Stomach (tissue), 19 donors: Measurements from ENCODE around the gene GRID2IP. TPM values are rescaled to one million over a fixed set of nuclear protein-coding genes. Genes with fewer than 3 reads are reported as not detected.

Experiments
- DNase-seq, 2 donors: peaks; one replicate each; pipeline versions ENCODE4 v3.0.0 to v3.0.0-alpha.2; 2013 to 2019
- H3K27ac ChIP-seq, 5 donors: fragments of 200-600 bp in 4 of 5; sonication (generic) in 4 of 5; one replicate each; pipeline ENCODE4 v1.5.1; 2013 to 2019; ENCODE audit warnings: mild to moderate bottlenecking in 1 of 5, moderate library complexity in 1 of 5
- H3K27me3 ChIP-seq, 3 donors: fragments of 200-600 bp; sonication (generic); one replicate each; pipeline ENCODE4 v1.5.1; 2017 to 2019; ENCODE audit warnings: mixed run types in 1 of 3
- H3K36me3 ChIP-seq, 4 donors: fragments of 200-600 bp; sonication (generic); 1 replicate in 3 of 4; 2 replicates in 1 of 4; pipeline ENCODE4 v1.5.1; 2016 to 2019
- H3K4me1 ChIP-seq, 4 donors: fragments of 200-600 bp; sonication (generic); one replicate each; pipeline ENCODE4 v1.5.1; 2016 to 2019
- H3K4me3 ChIP-seq, 4 donors: fragments of 200-600 bp; sonication (generic) in 3 of 4; one replicate each; pipeline ENCODE4 v1.5.1; 2016 to 2019; ENCODE audit warnings: mild to moderate bottlenecking in 1 of 4
- H3K9me3 ChIP-seq, 4 donors: fragments of 200-600 bp; sonication (generic); one replicate each; pipeline ENCODE4 v1.5.1; 2016 to 2019
- EP300 ChIP-seq: sonication (generic); formaldehyde crosslinking; IDR thresholded peaks from one replicate; pipeline ENCODE4 v1.6.1; 2017; ENCODE audit warnings: antibody characterized with exemption
- POLR2A ChIP-seq, 4 donors: fragments of 450-650 bp; IDR thresholded peaks; one replicate each; pipeline ENCODE4 v1.6.1; 2016; ENCODE audit warnings: antibody characterized with exemption in 4 of 4, control low read depth in 2 of 4, mild to moderate bottlenecking in 1 of 4, moderate library complexity in 1 of 4
- POLR2AphosphoS5 ChIP-seq, 3 donors: sonication (generic); formaldehyde crosslinking; IDR thresholded peaks; one replicate each; pipeline ENCODE4 v1.6.1; 2016; ENCODE audit warnings: antibody characterized with exemption in 3 of 3
- WGBS, 5 donors: extraction: QIAGEN DNeasy Blood & Tissue Kit in 3 of 5; methylation state at CpG; one replicate each; pipeline versions ENCODE4 v1.1.5 to v1.1.7; 2013 to 2018; 5-methylcytosine and 5-hydroxymethylcytosine counted together
- intact Hi-C: fragments of 100-400 bp; cut with DNase I; formaldehyde crosslinking; loops from one replicate; pipeline ENCODE4 v1.15.1; 2023; ENCODE audit warnings: low total_unique reads
- long read RNA-seq, 10 donors: transcript quantifications; one replicate each; lab custom pipeline, GENCODE V29; 2026
- polyA plus RNA-seq, 3 donors: library from polyadenylated mRNA; stranded (reverse); fragments of 200-250 nt; gene quantifications; one replicate each; pipeline ENCODE4 v1.2.3, GENCODE V29; 2013
- total RNA-seq, 5 donors: library from RNA; depleted of rRNA; stranded (reverse); fragments of >200 nt; gene quantifications; one replicate each; pipeline versions ENCODE4 v1.1.0 to v1.2.3, GENCODE V29; 2014 to 2016
- TF ChIP-seq, protein P1 (sequence below), 7 experiments: fragments of 450-650 bp in 4 of 7; fragments of 200-600 bp in 3 of 7; sonication (generic) in 3 of 7; IDR thresholded peaks; one replicate each; pipeline ENCODE4 v1.5.1; 2016 to 2019; ENCODE audit warnings: antibody characterized with exemption in 7 of 7, control low read depth in 2 of 7, mild to moderate bottlenecking in 1 of 7
- donor health status: healthy with polysubstance abuse.
- donor health status: Bipolar disorder and iron deficiency.
- donor health status: healthy.

The GRID2IP gene
- total RNA-seq (under 1 TPM in 1 of 5 donors, not detected in 4; 0.37 TPM), polyA plus RNA-seq (under 1 TPM in 2 of 3 donors, not detected in 1; 0.23 to 0.25 TPM)
- long read RNA-seq, donor 1: 0 reads
- long read RNA-seq, donor 2: 0 reads
- long read RNA-seq, donor 3: 0 reads
- long read RNA-seq, donor 4: 0 reads
- long read RNA-seq, donor 5, partial matches to known transcripts: 52 of 57 reads
- long read RNA-seq, donor 5, other reads (novel, unspliced or antisense): 5 of 57 reads
- long read RNA-seq, donor 6: 0 reads
- long read RNA-seq, donor 7: 0 reads
- long read RNA-seq, donor 8: 0 reads
- long read RNA-seq, donor 9: 0 reads
- long read RNA-seq, donor 10, partial matches to known transcripts: 25 of 25 reads
- long read RNA-seq, donor 10, other reads (novel, unspliced or antisense): 0 of 25 reads

DNA sequence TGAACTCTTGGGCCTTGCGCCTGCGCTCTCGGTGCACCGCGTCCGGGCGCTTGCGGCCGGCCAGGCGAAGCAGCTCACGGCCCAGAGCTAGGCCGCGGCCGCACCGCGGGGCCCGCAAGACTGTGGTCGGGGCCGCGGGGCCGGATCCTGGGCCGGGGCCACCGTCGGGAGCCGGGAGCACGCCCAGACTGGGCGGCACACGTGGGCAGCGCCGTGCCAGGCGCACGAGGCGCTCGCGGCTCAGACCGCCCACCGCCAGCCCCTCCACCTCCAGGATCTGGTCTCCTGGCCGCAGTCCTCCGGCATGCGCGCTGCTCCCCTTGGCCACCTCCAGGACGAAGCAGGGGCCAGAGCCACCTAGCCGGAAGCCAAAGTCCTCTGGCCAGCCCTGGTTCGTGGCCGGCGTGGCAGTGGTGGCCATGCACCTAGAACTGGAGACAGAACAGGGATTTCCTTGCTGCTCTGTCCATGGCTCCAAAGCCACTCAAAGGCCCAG lies at the start of gene GRID2IP:
Gene GRID2IP (minus strand): TSS at position 446 of the 496 bp plus-strand sequence. CDS start 25 bp downstream, at position 421.
- WGBS, 5 donors: 60 to 77% (median 76%) methylated on average over 8 to 46 of the region's 46 CpGs
- intact Hi-C loops: no loop called here

DNA sequence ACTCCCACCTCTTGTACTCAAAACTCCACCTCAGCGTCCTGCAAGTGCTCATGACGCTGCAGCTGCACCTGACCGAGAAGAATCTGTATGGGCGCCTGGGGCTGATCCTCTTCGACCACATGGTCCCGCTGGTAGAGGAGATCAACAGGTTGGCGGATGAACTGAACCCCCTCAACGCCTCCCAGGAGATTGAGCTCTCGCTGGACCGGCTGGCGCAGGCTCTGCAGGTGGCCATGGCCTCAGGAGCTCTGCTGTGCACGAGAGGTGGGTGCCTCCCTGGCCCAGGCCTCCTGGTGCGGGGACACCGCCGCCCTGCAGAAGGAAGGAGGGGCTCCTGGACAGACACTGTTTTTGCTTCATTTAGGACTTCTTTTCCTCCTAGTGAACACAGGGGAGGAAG lies 48.8 kb upstream of the GRID2IP start:
- Histone ChIP-seq H3K27ac (no peak overlapping the region), H3K36me3 (peaks cover 63 to 100% (median 99%) of the 10 kb centered on the region in 4 donors), H3K4me1 (peaks cover 0 to 5% (median 0%) of the 10 kb centered on the region in 4 donors), H3K9me3 (no peaks in the 10 kb centered on the region), H3K27me3 (no peaks in the 10 kb centered on the region), H3K4me3 (no peak overlapping the region)
- WGBS, 5 donors: 87 to 96% (median 92%) methylated on average over 14 to 15 of the region's 15 CpGs
- TF ChIP-seq POLR2A (IDR thresholded peaks at IDR 0.05) (no peak), EP300 (no peak), POLR2AphosphoS5 (IDR thresholded peaks at IDR 0.05) (no peak)
- TF ChIP-seq, protein P1, sequence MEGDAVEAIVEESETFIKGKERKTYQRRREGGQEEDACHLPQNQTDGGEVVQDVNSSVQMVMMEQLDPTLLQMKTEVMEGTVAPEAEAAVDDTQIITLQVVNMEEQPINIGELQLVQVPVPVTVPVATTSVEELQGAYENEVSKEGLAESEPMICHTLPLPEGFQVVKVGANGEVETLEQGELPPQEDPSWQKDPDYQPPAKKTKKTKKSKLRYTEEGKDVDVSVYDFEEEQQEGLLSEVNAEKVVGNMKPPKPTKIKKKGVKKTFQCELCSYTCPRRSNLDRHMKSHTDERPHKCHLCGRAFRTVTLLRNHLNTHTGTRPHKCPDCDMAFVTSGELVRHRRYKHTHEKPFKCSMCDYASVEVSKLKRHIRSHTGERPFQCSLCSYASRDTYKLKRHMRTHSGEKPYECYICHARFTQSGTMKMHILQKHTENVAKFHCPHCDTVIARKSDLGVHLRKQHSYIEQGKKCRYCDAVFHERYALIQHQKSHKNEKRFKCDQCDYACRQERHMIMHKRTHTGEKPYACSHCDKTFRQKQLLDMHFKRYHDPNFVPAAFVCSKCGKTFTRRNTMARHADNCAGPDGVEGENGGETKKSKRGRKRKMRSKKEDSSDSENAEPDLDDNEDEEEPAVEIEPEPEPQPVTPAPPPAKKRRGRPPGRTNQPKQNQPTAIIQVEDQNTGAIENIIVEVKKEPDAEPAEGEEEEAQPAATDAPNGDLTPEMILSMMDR (IDR thresholded peaks at IDR 0.05): no peak
- intact Hi-C loops: no loop called here
- DNase-seq: no peak

More for the DNA sequence above, at the start of gene GRID2IP:
- Histone ChIP-seq H3K27ac (no peak within 1 kb of the TSS), H3K4me3 (no peak within 1 kb of the TSS), H3K36me3 (no peaks in the 10 kb centered on the region), H3K4me1 (no peaks in the 10 kb centered on the region), H3K27me3 (peaks cover 0 to 5% (median 0%) of the 10 kb centered on the region in 3 donors), H3K9me3 (no peaks in the 10 kb centered on the region)
- TF ChIP-seq POLR2AphosphoS5 (IDR thresholded peaks at IDR 0.05) (no peak), POLR2A (IDR thresholded peaks at IDR 0.05) (no peak)
- TF ChIP-seq, protein P1 (IDR thresholded peaks at IDR 0.05): no peak
- DNase-seq: no peak

DNA sequence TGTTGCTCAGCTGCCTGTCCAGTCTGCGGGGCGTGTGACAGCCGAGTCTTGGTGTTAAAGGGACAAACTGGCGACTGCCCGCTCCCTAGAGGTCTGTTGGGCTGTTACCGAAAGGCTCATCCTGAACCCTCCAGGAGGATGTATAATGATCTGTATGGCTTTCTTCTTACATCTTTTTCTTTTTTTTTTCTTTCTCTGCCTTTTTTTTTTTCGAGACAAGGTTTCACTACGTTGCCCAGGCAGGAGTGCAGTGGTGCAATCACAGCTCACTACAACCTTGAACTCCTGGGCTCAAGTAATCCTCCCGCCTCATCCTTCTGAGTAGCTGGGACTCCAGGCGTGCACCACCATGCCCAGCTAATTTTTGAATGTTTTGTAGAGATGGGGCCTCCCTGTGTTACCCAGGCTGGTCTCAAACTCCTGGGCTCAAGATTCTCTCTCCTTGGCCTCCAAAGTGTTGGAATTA lies 39.4 kb upstream of the GRID2IP start:
- WGBS, 5 donors: 4 to 16% (median 5%) methylated on average over 7 to 10 of the region's 10 CpGs
- Histone ChIP-seq H3K36me3 (peaks cover 24 to 76% (median 75%) of the 10 kb centered on the region in 4 donors), H3K4me1 (peaks cover 17 to 23% (median 21%) of the 10 kb centered on the region in 4 donors), H3K27me3 (no peaks in the 10 kb centered on the region), H3K27ac (peak overlapping the region; percentile 81 to 97 (median 91)), H3K4me3 (peak overlapping the region; percentile 84 to 92 (median 87)), H3K9me3 (no peaks in the 10 kb centered on the region)
- DNase-seq: no peak
- no peak for TF ChIP-seq POLR2A (IDR thresholded peaks at IDR 0.05)
- TF ChIP-seq POLR2AphosphoS5 (IDR thresholded peaks at IDR 0.05): no peak
- TF ChIP-seq EP300: no peak
- intact Hi-C loops: no loop called here

DNA sequence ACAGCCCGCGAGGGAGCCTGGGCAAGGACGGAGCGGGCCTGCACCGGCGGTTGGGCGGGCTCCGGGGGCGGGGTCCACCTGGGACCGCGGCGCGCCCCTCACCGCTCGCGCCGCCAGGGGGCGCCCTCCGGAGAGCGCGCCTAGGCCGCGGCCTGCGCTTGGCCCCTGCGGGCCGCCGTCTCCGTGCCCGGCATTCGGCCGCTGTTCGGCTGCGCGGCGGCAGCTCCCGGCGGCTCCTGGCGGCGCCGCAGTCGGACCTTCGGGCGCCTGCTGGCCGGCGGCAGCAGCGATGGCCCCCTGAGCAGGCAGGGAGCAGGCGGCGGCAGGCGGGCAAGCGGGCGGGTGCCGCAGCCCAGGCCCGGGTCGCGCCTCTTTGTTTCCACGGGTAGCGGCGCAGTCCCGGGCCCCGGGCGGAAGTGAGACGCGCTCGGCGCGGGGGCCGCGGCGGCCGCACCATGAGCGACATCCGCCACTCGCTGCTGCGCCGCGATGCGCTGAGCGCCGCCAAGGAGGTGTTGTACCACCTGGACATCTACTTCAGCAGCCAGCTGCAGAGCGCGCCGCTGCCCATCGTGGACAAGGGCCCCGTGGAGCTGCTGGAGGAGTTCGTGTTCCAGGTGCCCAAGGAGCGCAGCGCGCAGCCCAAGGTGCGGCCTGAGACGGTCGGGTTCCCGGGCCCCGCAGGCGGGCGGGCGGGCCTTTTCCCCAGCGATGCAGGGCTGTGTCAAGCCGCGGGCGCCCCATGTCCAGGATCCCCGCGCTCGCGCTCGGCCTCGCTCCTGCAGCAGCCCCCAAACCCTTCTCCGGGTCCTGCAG lies 38.8 kb upstream of the GRID2IP start, which contains the start of gene INTS15:
Gene INTS15 (plus strand): TSS at position 193 of the 816 bp plus-strand sequence. CDS start 263 bp downstream, at position 456.
- H3K36me3 ChIP-seq: peaks cover 20 to 76% (median 75%) of the 10 kb centered on the region in 4 donors
- H3K4me3 ChIP-seq: peak within 1 kb of the TSS; percentile 84 to 92 (median 87)
- DNase-seq: peak; percentile 84 to 96
- peaks cover 17 to 23% (median 21%) of the 10 kb centered on the region in 4 donors for H3K4me1 ChIP-seq
- peak within 1 kb of the TSS; percentile 81 to 97 (median 91) for H3K27ac ChIP-seq
- TF ChIP-seq, protein P1 (IDR thresholded peaks at IDR 0.05): peak in 3 of 7 experiments; percentile 69 to 96 (median 83)
- no peak for TF ChIP-seq POLR2A (IDR thresholded peaks at IDR 0.05)
- TF ChIP-seq POLR2AphosphoS5 (IDR thresholded peaks at IDR 0.05): peak; percentile 42 to 73 (median 48)
- H3K9me3 ChIP-seq: no peaks in the 10 kb centered on the region
- H3K27me3 ChIP-seq: no peaks in the 10 kb centered on the region
- WGBS, 5 donors: 0 to 1% (median 0%) methylated on average over 14 to 107 of the region's 107 CpGs
- intact Hi-C loops: no loop called here
